ENCODE measurements around the gene LCN12.

GRCh38 chr9:136910901-136911245 lies 41.2 kb upstream of the LCN12 start:
- TF ChIP-seq EP300 (IDR thresholded peaks at IDR 0.05) (no peak), CTCF (IDR thresholded peaks at IDR 0.05) (no peak), POLR2A (IDR thresholded peaks at IDR 0.05) (no peak)
